Endothelial cell of umbilical vein (primary cell): Measurements from ENCODE around the gene UBFD1. TPM values are rescaled to one million over a fixed set of nuclear protein-coding genes. Genes with fewer than 3 reads are reported as not detected.

Experiments
- BruUV-seq: library from RNA; stranded (reverse); fragments of 400-500 nt; replicated peaks from 2 replicates; lab custom pipeline; 2021; lab: Mats Ljungman, UMichigan
- CTCF ChIA-PET: fragments of 300-600, 350-600 bp; sonication (Branson Sonifier 250); formaldehyde crosslinking; loops from one replicate; lab custom pipeline; 2021; ENCODE audit warnings: antibody characterized with exemption, inconsistent platforms; lab: Charles Lee
- POLR2A ChIA-PET: fragments of 300-600, 350-600 bp; sonication (Branson Sonifier 250); formaldehyde crosslinking; loops from one replicate; lab custom pipeline; 2021; ENCODE audit warnings: antibody characterized with exemption, inconsistent platforms; lab: Charles Lee
- DNase-seq: peaks from one replicate; pipeline ENCODE4 v3.0.0-alpha.2; 2011; ENCODE audit warnings: low read depth, low spot score
- FAIRE-seq: peaks from 2 replicates; lab custom pipeline; 2011; peaks lifted over from hg19 to GRCh38; lab: Jason Lieb, UNC
- H2AFZ ChIP-seq: 2 replicates; pipeline ENCODE4 v1.6.0; 2012; ENCODE audit warnings: low read depth, low read length, control low read depth, inconsistent platforms
- H3K27ac ChIP-seq: 2 replicates; pipeline ENCODE4 v1.5.1; 2011; ENCODE audit warnings: low read depth, mild to moderate bottlenecking, control low read depth, low read length, moderate library complexity; ENCODE audit not compliant: insufficient read depth
- H3K27me3 ChIP-seq, 2 experiments: 2 replicates each; pipeline versions ENCODE4 v1.6.0 to v1.6.1; 2011; ENCODE audit warnings: low read length in 2 of 2, mixed read lengths in 1 of 2; ENCODE audit not compliant: control insufficient read depth in 2 of 2, insufficient read depth in 2 of 2
- H3K36me3 ChIP-seq, 2 experiments: 2 replicates in 1 of 2; 3 replicates in 1 of 2; pipeline ENCODE4 v1.5.1; 2011; ENCODE audit warnings: low read length in 2 of 2, mild to moderate bottlenecking in 1 of 2, moderate library complexity in 1 of 2; ENCODE audit not compliant: control insufficient read depth in 2 of 2, insufficient read depth in 2 of 2; ENCODE audit errors: extremely low read depth in 1 of 2
- H3K4me1 ChIP-seq: 3 replicates; pipeline ENCODE4 v1.5.1; 2011; ENCODE audit warnings: mild to moderate bottlenecking, low read length; ENCODE audit not compliant: control insufficient read depth, insufficient read depth; ENCODE audit errors: extremely low read depth
- H3K4me2 ChIP-seq: 2 replicates; pipeline ENCODE4 v1.6.1; 2011; ENCODE audit warnings: low read length, control low read depth, mixed read lengths; ENCODE audit not compliant: insufficient read depth
- H3K4me3 ChIP-seq, 3 experiments: fragments of 200-600 bp in 1 of 3; sonication (generic), shearing (Covaris generic) in 1 of 3; replicated peaks in 1 of 3; 2 replicates each; pipeline ENCODE4 v1.5.1; 2011 to 2016; ENCODE audit warnings: control low read depth in 3 of 3, low read length in 3 of 3, mild to moderate bottlenecking in 2 of 3, inconsistent platforms in 1 of 3, low read depth in 1 of 3, moderate library complexity in 1 of 3; ENCODE audit not compliant: insufficient read depth in 1 of 3
- H3K79me2 ChIP-seq: 2 replicates; pipeline ENCODE4 v1.6.0; 2012; ENCODE audit warnings: low read length, inconsistent platforms; ENCODE audit not compliant: control insufficient read depth, insufficient read depth
- H3K9ac ChIP-seq: replicated peaks from 2 replicates; pipeline ENCODE3; 2011; ENCODE audit warnings: low read length, control low read depth; ENCODE audit not compliant: insufficient read depth; ENCODE audit errors: extremely low read depth
- H3K9me1 ChIP-seq: replicated peaks from 3 replicates; pipeline ENCODE4 v1.6.0; 2011; ENCODE audit warnings: mild to moderate bottlenecking, low read length; ENCODE audit not compliant: control insufficient read depth, insufficient read depth; ENCODE audit errors: extremely low read depth
- H3K9me3 ChIP-seq: replicated peaks from 2 replicates; pipeline ENCODE4 v1.5.1; 2012; ENCODE audit warnings: low read length, inconsistent platforms; ENCODE audit not compliant: control insufficient read depth, insufficient read depth
- H4K20me1 ChIP-seq: replicated peaks from 2 replicates; pipeline ENCODE3; 2011; ENCODE audit warnings: mild to moderate bottlenecking, low read length; ENCODE audit not compliant: control insufficient read depth, insufficient read depth; ENCODE audit errors: extremely low read depth
- EZH2 ChIP-seq: IDR thresholded peaks from 2 replicates; pipeline ENCODE4 v1.6.1; 2012; ENCODE audit warnings: borderline replicate concordance, low read depth, mild to moderate bottlenecking, moderate library complexity, low read length, inconsistent platforms; ENCODE audit not compliant: severe bottlenecking
- FOS ChIP-seq: IDR thresholded peaks from 2 replicates; pipeline ENCODE4 v1.6.1; 2011; ENCODE audit warnings: mild to moderate bottlenecking, low read length, moderate library complexity, borderline replicate concordance; ENCODE audit not compliant: insufficient read depth
- GATA2 ChIP-seq: IDR thresholded peaks from 2 replicates; pipeline ENCODE4 v1.7.0; 2011; ENCODE audit warnings: low read depth, mild to moderate bottlenecking, moderate library complexity, mixed read lengths, low read length; ENCODE audit not compliant: insufficient read length, insufficient read depth
- JUN ChIP-seq: IDR thresholded peaks from 2 replicates; pipeline ENCODE4 v1.6.1; 2011; ENCODE audit warnings: borderline replicate concordance, low read depth; ENCODE audit not compliant: insufficient read length, insufficient read depth
- MYC ChIP-seq: IDR thresholded peaks from one replicate; pipeline ENCODE4 v1.6.1; 2011; ENCODE audit warnings: mild to moderate bottlenecking, low read depth, low read length
- POLR2A ChIP-seq: IDR thresholded peaks from 2 replicates; pipeline ENCODE4 v1.6.1; 2012; ENCODE audit warnings: low read depth, mild to moderate bottlenecking, control low read depth, low read length
- POLR2AphosphoS5 ChIP-seq: IDR thresholded peaks from 2 replicates; pipeline ENCODE4 v1.6.1; 2012; ENCODE audit warnings: low read depth, mild to moderate bottlenecking, control low read depth, low read length, moderate library complexity; ENCODE audit not compliant: insufficient read depth
- dilution Hi-C: fragments of 300-500 bp; cut with MboI; formaldehyde crosslinking; loops from one replicate; pipeline ENCODE4 v1.15.0; 2019; ENCODE audit warnings: low sequenced_read_pairs; ENCODE audit not compliant: extremely low pct_ligation_motif_present
- intact Hi-C: fragments of 100-400 bp; cut with micrococcal nuclease; formaldehyde crosslinking; loops from one replicate; pipeline ENCODE4 v1.10.0; 2022
- polyA plus RNA-seq, 4 experiments: library from polyadenylated mRNA; depleted of rRNA in 3 of 4; stranded (reverse) in 3 of 4; unstranded in 1 of 4; fragments of >200 nt; gene quantifications; 2 replicates each; pipeline versions ENCODE4 v1.2.1 to v1.2.3, GENCODE V29; 2011 to 2012; ENCODE audit warnings: missing spikeins in 1 of 4
- total RNA-seq: library from RNA; stranded (reverse); gene quantifications from 2 replicates; pipeline ENCODE4 v1.2.3, GENCODE V29; 2021
- TF ChIP-seq, protein P1 (sequence below): IDR thresholded peaks from 2 replicates; pipeline ENCODE4 v1.6.1; 2011; ENCODE audit not compliant: insufficient read depth, insufficient read length
- TF ChIP-seq, protein P2 (sequence below), 2 donors: IDR thresholded peaks; 1 replicate in 1 of 2; 2 replicates in 1 of 2; pipeline ENCODE4 v1.5.1; 2011; ENCODE audit warnings: low read length in 2 of 2, mild to moderate bottlenecking in 2 of 2, moderate library complexity in 2 of 2, control low read depth in 1 of 2, inconsistent platforms in 1 of 2, low read depth in 1 of 2; ENCODE audit not compliant: insufficient read depth in 1 of 2; ENCODE audit errors: extremely low read depth in 1 of 2

The UBFD1 gene
- total and polyA plus RNA-seq, 2 donors (not counting 3 experiments of a cell fraction or from before 2014, with no cell fraction given): 50.0 to 69.9 TPM

DNA sequence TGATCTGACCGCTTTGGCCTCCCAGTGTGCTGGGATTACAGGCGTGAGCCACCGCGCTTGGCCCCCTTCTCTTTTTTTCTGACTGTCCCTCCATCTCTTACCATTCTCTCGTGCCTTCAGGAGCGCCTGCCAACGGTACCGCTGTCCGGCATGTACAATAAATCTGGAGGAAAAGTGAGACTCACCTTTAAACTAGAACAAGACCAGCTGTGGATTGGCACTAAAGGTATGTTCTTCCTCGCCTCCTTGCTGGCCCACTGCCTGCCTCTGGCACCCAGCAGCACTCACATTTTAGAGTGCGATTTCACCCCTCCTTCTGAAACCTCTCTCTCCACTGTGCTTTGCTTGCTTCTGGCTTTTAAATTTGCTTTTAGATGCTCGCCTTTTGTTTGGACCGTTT lies 5.0 kb downstream of the UBFD1 start:
- no peaks in the 10 kb centered on the region for H3K9me3 ChIP-seq
- intact Hi-C loops: no loop called here
- no peak overlapping the region for H3K4me2 ChIP-seq
- ChIA-PET POLR2A (no interaction called here), CTCF (no interaction called here)
- DNase-seq: no peak
- peaks cover 10% of the 10 kb centered on the region for H3K4me1 ChIP-seq
- H2AFZ ChIP-seq: no peak overlapping the region
- no peaks in the 10 kb centered on the region for H4K20me1 ChIP-seq
- no peak for TF ChIP-seq POLR2A
- no peak for TF ChIP-seq GATA2
- TF ChIP-seq, protein P1, sequence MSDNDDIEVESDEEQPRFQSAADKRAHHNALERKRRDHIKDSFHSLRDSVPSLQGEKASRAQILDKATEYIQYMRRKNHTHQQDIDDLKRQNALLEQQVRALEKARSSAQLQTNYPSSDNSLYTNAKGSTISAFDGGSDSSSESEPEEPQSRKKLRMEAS: no peak
- TF ChIP-seq, protein P2, sequence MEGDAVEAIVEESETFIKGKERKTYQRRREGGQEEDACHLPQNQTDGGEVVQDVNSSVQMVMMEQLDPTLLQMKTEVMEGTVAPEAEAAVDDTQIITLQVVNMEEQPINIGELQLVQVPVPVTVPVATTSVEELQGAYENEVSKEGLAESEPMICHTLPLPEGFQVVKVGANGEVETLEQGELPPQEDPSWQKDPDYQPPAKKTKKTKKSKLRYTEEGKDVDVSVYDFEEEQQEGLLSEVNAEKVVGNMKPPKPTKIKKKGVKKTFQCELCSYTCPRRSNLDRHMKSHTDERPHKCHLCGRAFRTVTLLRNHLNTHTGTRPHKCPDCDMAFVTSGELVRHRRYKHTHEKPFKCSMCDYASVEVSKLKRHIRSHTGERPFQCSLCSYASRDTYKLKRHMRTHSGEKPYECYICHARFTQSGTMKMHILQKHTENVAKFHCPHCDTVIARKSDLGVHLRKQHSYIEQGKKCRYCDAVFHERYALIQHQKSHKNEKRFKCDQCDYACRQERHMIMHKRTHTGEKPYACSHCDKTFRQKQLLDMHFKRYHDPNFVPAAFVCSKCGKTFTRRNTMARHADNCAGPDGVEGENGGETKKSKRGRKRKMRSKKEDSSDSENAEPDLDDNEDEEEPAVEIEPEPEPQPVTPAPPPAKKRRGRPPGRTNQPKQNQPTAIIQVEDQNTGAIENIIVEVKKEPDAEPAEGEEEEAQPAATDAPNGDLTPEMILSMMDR (IDR thresholded peaks at IDR 0.05; ENCODE audit: extremely low read depth in 1 of 2, insufficient read depth in 1 of 2, low read depth in 1 of 2, low read length in 2 of 2): no peak
- no peak for TF ChIP-seq EZH2
- TF ChIP-seq JUN: no peak
- H3K79me2 ChIP-seq: peaks cover 30% of the 10 kb centered on the region
- no TSS peak for BruUV-seq
- H3K27ac ChIP-seq: no peak overlapping the region
- no peaks in the 10 kb centered on the region for H3K9me1 ChIP-seq
- H3K9ac ChIP-seq: no peak overlapping the region
- H3K27me3 ChIP-seq: no peaks in the 10 kb centered on the region
- dilution Hi-C loops: no loop called here
- peaks cover 31 to 42% of the 10 kb centered on the region in 2 experiments for H3K36me3 ChIP-seq
- H3K4me3 ChIP-seq: no peak overlapping the region
- no peak for FAIRE-seq

DNA sequence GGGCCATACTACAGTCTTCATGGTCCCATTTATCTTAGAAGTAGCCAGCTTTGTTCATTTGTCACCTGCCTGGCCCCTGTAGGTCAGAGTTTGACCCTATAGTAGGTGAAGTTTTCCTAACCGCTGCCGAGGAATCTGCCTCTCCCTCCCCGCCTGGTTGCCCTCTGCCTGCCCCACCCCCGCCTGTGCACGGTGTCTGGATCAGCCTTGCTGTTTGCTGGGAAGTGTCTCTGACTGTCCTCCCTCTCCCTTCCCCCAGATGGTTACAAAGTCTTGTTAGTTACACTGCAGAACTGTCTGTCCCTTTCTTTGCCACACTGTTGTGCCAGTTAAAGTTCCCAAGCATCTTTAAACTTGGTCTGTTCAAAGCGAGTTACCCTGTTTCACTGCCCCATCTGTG lies 5.7 kb downstream of the UBFD1 start:
- no peak overlapping the region for H3K4me2 ChIP-seq
- dilution Hi-C loops: no loop called here
- intact Hi-C loops: no loop called here
- no peaks in the 10 kb centered on the region for H3K9me1 ChIP-seq
- no peak overlapping the region for H2AFZ ChIP-seq
- no peak overlapping the region for H3K9ac ChIP-seq
- H3K9me3 ChIP-seq: no peaks in the 10 kb centered on the region
- H3K79me2 ChIP-seq: peaks cover 28% of the 10 kb centered on the region
- no peaks in the 10 kb centered on the region for H4K20me1 ChIP-seq
- TF ChIP-seq MYC (no peak), FOS (no peak), POLR2AphosphoS5 (no peak), EZH2 (no peak), POLR2A (no peak), JUN (no peak), GATA2 (no peak)
- TF ChIP-seq, protein P1: no peak
- TF ChIP-seq, protein P2 (IDR thresholded peaks at IDR 0.05; ENCODE audit: extremely low read depth in 1 of 2, insufficient read depth in 1 of 2, low read depth in 1 of 2, low read length in 2 of 2): no peak
- H3K4me1 ChIP-seq: peaks cover 9% of the 10 kb centered on the region
- peaks cover 31 to 46% of the 10 kb centered on the region in 2 experiments for H3K36me3 ChIP-seq
- POLR2A ChIA-PET: no interaction called here
- H3K27me3 ChIP-seq: no peaks in the 10 kb centered on the region
- CTCF ChIA-PET: no interaction called here
- no TSS peak for BruUV-seq
- no peak for FAIRE-seq
- DNase-seq: no peak
- no peak overlapping the region for H3K27ac ChIP-seq
- H3K4me3 ChIP-seq: no peak overlapping the region
